MM.1S (cell line): Measurements from ENCODE around the gene TBC1D32.
"Not testable (repeated sequence)": the region's sequence is repeated elsewhere in the genome, so short reads cannot be mapped to it uniquely, and the experiment has no call there.

Experiments
- DNase-seq: peaks from one replicate; pipeline ENCODE4 v3.0.0-alpha.2; 2015
- H2AFZ ChIP-seq: fragments of 300-600 bp; sonication (generic); 2 replicates; pipeline ENCODE4 v1.6.0; 2016; ENCODE audit warnings: antibody characterized with exemption, low read length
- H3F3A ChIP-seq: fragments of 300-600 bp; sonication (generic); 2 replicates; pipeline ENCODE4 v1.6.1; 2016; ENCODE audit warnings: mild to moderate bottlenecking, antibody characterized with exemption, low read length, moderate library complexity, mixed read lengths; ENCODE audit not compliant: insufficient read depth
- H3K27ac ChIP-seq: fragments of 300-600 bp; sonication (generic); 2 replicates; pipeline ENCODE4 v1.5.1; 2016; ENCODE audit warnings: mild to moderate bottlenecking, low read length
- H3K27me3 ChIP-seq: fragments of 300-600 bp; sonication (generic); replicated peaks from 2 replicates; pipeline ENCODE4 v1.6.0; 2016; ENCODE audit warnings: low read length; ENCODE audit not compliant: insufficient read depth
- H3K36me3 ChIP-seq: fragments of 300-600 bp; sonication (generic); replicated peaks from 2 replicates; pipeline ENCODE4 v1.6.1; 2016; ENCODE audit warnings: mild to moderate bottlenecking, low read length, mixed read lengths; ENCODE audit not compliant: insufficient read depth
- H3K4me1 ChIP-seq: fragments of 300-600 bp; sonication (generic); 2 replicates; pipeline ENCODE4 v1.6.1; 2016; ENCODE audit warnings: low read length, mixed read lengths
- H3K4me2 ChIP-seq: fragments of 300-600 bp; sonication (generic); 2 replicates; pipeline ENCODE4 v1.6.0; 2016; ENCODE audit warnings: low read depth, low read length
- H3K4me3 ChIP-seq: fragments of 300-600 bp; sonication (generic); 2 replicates; pipeline ENCODE4 v1.5.1; 2016; ENCODE audit warnings: low read length, mixed read lengths
- H3K79me2 ChIP-seq: fragments of 300-600 bp; sonication (generic); 2 replicates; pipeline ENCODE4 v1.6.1; 2016; ENCODE audit warnings: mixed run types, low read length, mixed read lengths
- H3K9ac ChIP-seq: fragments of 300-600 bp; sonication (generic); 2 replicates; pipeline ENCODE4 v1.6.1; 2016; ENCODE audit warnings: low read length, mixed read lengths
- H3K9me2 ChIP-seq: fragments of 300-600 bp; sonication (generic); replicated peaks from 2 replicates; pipeline ENCODE4 v1.6.1; 2016; ENCODE audit warnings: mild to moderate bottlenecking, low read length, mixed read lengths; ENCODE audit not compliant: insufficient read depth
- H3K9me3 ChIP-seq: fragments of 300-600 bp; sonication (generic); replicated peaks from 2 replicates; pipeline ENCODE4 v1.6.1; 2016; ENCODE audit warnings: mild to moderate bottlenecking, low read length, mixed read lengths; ENCODE audit not compliant: insufficient read depth
- H4K20me1 ChIP-seq: fragments of 300-600 bp; sonication (generic); 2 replicates; pipeline ENCODE4 v1.6.1; 2016; ENCODE audit warnings: mild to moderate bottlenecking, low read length, moderate library complexity, mixed read lengths; ENCODE audit not compliant: insufficient read depth
- CTCF ChIP-seq: fragments of 300-600 bp; sonication (generic); IDR thresholded peaks from 2 replicates; pipeline ENCODE4 v1.5.1; 2016; ENCODE audit warnings: antibody characterized with exemption, low read length, mixed read lengths
- EZH2 ChIP-seq: fragments of 300-600 bp; sonication (generic); optimal IDR thresholded peaks from 2 replicates; pipeline ENCODE3; 2017; ENCODE audit warnings: low read depth, mild to moderate bottlenecking, antibody characterized with exemption, low read length, mixed read lengths
- EZH2phosphoT487 ChIP-seq: fragments of 300-600 bp; sonication (generic); IDR thresholded peaks from 2 replicates; pipeline ENCODE4 v1.6.1; 2018; ENCODE audit warnings: antibody characterized with exemption, low read length

Gene TBC1D32

DNA sequence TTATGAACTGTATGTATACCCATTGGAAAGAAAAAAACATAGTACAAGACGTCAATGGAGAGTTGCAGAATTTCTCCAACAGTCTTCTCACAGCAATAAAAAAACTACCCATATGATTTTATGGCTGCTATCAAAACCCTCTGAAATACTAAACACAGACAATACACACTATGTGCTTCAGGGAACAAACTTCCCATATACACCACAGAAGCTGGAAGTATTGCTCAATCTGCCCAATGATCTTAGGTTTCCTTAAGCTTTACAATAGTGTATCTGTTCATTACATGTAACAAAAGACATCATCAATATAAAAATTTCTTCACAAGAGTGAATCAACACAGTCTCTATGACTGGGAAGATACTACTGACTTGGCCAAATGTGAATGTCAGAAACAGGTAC, 150.5 kb downstream of the TBC1D32 start:
- no peak for TF ChIP-seq CTCF
- TF ChIP-seq EZH2phosphoT487, result no peak
- TF ChIP-seq EZH2, result no peak
- Histone ChIP-seq H3K79me2 (no peaks in the 10 kb centered on the region), H3K4me1 (no peaks in the 10 kb centered on the region), H3K9ac (no peak overlapping the region), H3F3A (no peaks in the 10 kb centered on the region), H3K27ac (no peak overlapping the region), H3K9me3 (no peaks in the 10 kb centered on the region), H4K20me1 (no peaks in the 10 kb centered on the region), H3K36me3 (no peaks in the 10 kb centered on the region), H2AFZ (no peak overlapping the region), H3K4me2 (no peak overlapping the region), H3K4me3 (no peak overlapping the region), H3K9me2 (no peaks in the 10 kb centered on the region), H3K27me3 (no peaks in the 10 kb centered on the region)
- DNase-seq, result no peak

DNA sequence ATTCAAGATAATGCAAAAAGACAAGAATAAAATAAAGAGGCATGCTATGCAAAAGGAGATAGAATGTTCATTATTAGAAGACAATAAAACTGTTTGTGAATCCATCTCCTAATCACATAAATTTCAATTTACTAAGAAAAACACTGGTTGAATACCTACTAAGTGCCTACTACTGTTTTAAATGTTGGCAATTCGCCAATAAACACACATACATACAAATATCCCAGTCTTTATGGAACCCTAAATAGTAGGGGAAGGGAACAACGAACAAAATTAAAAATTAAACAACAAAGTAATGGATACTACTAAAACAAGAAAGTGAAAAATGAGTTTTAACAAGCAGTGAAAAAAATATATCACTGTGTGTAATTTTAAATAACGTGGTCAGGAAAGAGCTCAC, 158.5 kb downstream of the TBC1D32 start:
- no peaks in the 10 kb centered on the region for H3K9me3 ChIP-seq
- no peaks in the 10 kb centered on the region for H3K36me3 ChIP-seq
- no peaks in the 10 kb centered on the region for H3K9me2 ChIP-seq
- H3K4me2 ChIP-seq, result no peak overlapping the region
- no peak for DNase-seq
- no peaks in the 10 kb centered on the region for H3K79me2 ChIP-seq
- no peaks in the 10 kb centered on the region for H3K27me3 ChIP-seq
- no peak overlapping the region for H3K4me3 ChIP-seq
- TF ChIP-seq EZH2 (no peak), CTCF (no peak), EZH2phosphoT487 (no peak)
- no peak overlapping the region for H3K9ac ChIP-seq
- no peak overlapping the region for H2AFZ ChIP-seq
- no peak overlapping the region for H3K27ac ChIP-seq
- no peaks in the 10 kb centered on the region for H3K4me1 ChIP-seq
- no peaks in the 10 kb centered on the region for H3F3A ChIP-seq
- no peaks in the 10 kb centered on the region for H4K20me1 ChIP-seq

- not testable (repeated sequence) for H3K4me2 ChIP-seq, H2AFZ ChIP-seq, H3K9me3 ChIP-seq, DNase-seq, H3K36me3 ChIP-seq, H4K20me1 ChIP-seq, H3K4me3 ChIP-seq, H3K4me1 ChIP-seq, H3K27me3 ChIP-seq, H3K9me2 ChIP-seq, H3K27ac ChIP-seq, H3K79me2 ChIP-seq, H3F3A ChIP-seq, H3K9ac ChIP-seq
These were observed 161.8 kb downstream of the TBC1D32 start for GRCh38 chr6:121172451-121172850.

DNA sequence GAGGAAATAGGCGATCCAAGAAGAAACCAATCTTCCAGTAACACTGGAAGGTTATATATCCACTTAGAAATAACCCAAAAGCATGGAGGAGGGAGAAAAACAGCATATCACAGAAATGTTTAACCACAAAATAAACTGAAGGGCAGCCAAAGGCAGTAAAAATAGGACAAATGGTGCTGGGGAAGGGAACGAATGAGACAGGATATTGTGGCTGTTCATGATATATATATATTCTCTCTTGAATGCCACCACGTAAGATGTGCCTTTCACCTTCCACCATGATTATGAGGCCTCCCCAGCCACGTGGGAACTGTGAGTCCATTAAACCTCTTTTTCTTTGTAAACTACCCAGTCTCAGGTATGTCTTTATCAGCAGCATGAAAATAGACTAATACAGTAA, 162.4 kb downstream of the TBC1D32 start:
- Histone ChIP-seq H3K9me3 (no peaks in the 10 kb centered on the region), H3K36me3 (no peaks in the 10 kb centered on the region), H3K4me3 (no peak overlapping the region), H3K9me2 (no peaks in the 10 kb centered on the region), H3K9ac (no peak overlapping the region), H3K27me3 (no peaks in the 10 kb centered on the region), H3K4me1 (no peaks in the 10 kb centered on the region), H3F3A (no peaks in the 10 kb centered on the region), H3K4me2 (no peak overlapping the region), H3K79me2 (no peaks in the 10 kb centered on the region), H4K20me1 (no peaks in the 10 kb centered on the region), H3K27ac (no peak overlapping the region), H2AFZ (no peak overlapping the region)
- DNase-seq, result no peak
- TF ChIP-seq EZH2 (no peak), EZH2phosphoT487 (no peak), CTCF (no peak)
